Pulmonary artery endothelial cell (primary cell): Measurements from ENCODE around the gene DACT3. TPM values are rescaled to one million over a fixed set of nuclear protein-coding genes. Genes with fewer than 3 reads are reported as not detected.
A peak's percentile ranks its signal among the peaks of the same experiment; 100 is the strongest.

ENCODE experiments used
- DNase-seq: peaks from one replicate; pipeline ENCODE4 v3.0.0-alpha.2; 2011; ENCODE audit warnings: low read depth, low spot score
- total RNA-seq: library from RNA; depleted of rRNA; stranded (reverse); fragments of >200 nt; gene quantifications from 2 replicates; pipeline ENCODE4 v1.2.3, GENCODE V29; 2014

DACT3 gene
- total RNA-seq, 1 donor from 2014 or later: 0.66 TPM

DNA sequence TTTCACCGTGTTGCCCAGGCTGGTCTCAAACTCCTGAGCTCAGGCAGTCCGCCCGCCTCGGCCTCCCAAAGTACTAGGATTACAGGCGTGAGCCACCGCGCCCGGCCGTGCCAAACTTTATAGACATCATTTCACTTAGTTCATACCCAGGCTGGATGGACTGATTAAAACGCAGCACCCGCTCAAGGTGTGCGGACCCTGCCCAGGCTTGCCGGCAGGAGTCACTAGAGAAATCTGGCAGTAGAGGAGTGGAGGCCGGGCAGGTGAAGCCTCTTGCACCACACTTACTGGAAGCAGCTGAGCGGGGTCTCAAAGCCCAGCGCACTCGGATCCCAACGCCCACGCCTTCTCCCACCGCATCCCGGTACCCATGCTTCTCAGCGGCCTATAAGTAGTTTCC, 47.5 kb downstream of the DACT3 start:
- no peak for DNase-seq

DNA sequence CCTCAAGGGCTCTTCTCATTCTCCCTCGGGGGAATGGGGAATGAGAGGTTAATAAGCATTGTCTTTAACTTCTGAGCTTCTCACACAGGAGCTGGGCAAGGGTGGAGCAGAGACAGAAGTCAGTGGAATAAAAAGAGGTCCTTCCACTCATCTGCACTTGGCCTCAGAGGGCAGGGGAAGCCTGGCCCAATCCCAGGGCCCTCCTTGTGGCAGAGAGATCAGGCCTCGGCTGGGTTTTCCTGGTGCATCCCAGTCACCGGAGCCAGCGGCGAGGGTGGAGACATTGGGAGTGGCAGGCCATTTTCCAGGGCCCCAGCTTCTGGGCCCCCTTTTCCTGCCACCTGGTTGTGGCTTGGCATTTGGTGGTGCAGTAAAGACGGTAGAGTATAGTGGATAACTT, 49.2 kb downstream of the DACT3 start:
- no peak for DNase-seq

DNA sequence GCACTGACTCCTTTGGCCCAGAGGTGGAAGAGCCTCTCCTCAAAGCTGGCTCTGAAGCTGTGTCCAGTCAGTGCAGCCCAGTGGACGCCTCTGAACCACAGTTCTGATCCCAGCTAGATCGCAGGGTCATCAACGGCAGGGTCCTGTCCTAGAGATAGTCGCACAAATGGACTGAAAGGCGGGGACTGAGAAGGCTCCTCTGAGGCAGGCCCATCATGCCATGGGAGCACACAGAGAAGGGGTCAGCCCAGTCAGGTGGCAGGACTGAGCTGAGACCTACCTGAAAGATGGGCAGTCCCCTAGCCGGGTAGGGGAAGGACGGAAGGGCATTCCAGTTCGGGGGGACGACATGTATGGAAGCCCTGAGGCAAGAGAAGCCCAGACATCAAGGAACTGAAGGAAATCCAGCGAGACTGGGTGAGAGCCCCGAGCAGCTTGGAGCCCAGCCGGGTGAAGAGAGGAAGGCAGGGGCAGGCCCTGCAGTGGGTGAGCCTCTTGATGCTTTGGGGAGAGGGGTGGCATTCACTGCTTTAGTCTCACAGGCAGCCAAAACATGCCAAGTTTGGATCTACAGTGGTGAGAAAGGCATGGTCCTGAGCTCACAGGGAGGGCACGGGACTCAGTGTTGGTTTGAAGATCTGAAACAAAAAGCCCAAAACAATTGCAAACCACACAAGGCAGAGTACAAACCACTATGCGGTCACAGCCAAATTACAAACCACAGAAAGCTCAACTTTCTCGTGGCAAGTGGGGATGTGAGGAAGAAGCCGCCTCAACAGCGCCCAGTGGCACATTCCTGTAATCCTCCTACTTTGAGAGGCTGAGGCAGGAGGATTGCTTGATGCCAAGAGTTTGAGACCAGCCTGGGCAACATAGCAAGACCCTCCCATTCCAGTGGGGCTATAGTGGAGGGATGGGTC, 49.9 kb downstream of the DACT3 start:
- DNase-seq: no peak

DNA sequence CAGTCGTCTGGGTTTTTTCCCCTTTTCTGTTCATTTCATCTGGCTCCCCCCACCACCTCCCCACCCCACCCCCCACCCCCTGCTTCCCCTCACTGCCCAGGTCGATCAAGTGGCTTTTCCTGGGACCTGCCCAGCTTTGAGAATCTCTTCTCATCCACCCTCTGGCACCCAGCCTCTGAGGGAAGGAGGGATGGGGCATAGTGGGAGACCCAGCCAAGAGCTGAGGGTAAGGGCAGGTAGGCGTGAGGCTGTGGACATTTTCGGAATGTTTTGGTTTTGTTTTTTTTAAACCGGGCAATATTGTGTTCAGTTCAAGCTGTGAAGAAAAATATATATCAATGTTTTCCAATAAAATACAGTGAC, 50.6 kb downstream of the DACT3 start:
- no peak for DNase-seq

DNA sequence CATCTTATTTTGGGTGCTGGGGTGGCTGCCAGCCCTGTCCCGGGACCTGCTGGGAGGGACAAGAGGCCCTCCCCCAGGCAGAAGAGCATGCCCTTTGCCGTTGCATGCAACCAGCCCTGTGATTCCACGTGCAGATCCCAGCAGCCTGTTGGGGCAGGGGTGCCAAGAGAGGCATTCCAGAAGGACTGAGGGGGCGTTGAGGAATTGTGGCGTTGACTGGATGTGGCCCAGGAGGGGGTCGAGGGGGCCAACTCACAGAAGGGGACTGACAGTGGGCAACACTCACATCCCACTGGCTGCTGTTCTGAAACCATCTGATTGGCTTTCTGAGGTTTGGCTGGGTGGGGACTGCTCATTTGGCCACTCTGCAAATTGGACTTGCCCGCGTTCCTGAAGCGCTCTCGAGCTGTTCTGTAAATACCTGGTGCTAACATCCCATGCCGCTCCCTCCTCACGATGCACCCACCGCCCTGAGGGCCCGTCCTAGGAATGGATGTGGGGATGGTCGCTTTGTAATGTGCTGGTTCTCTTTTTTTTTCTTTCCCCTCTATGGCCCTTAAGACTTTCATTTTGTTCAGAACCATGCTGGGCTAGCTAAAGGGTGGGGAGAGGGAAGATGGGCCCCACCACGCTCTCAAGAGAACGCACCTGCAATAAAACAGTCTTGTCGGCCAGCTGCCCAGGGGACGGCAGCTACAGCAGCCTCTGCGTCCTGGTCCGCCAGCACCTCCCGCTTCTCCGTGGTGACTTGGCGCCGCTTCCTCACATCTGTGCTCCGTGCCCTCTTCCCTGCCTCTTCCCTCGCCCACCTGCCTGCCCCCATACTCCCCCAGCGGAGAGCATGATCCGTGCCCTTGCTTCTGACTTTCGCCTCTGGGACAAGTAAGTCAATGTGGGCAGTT, 51.2 kb downstream of the DACT3 start:
- no peak for DNase-seq

DNA sequence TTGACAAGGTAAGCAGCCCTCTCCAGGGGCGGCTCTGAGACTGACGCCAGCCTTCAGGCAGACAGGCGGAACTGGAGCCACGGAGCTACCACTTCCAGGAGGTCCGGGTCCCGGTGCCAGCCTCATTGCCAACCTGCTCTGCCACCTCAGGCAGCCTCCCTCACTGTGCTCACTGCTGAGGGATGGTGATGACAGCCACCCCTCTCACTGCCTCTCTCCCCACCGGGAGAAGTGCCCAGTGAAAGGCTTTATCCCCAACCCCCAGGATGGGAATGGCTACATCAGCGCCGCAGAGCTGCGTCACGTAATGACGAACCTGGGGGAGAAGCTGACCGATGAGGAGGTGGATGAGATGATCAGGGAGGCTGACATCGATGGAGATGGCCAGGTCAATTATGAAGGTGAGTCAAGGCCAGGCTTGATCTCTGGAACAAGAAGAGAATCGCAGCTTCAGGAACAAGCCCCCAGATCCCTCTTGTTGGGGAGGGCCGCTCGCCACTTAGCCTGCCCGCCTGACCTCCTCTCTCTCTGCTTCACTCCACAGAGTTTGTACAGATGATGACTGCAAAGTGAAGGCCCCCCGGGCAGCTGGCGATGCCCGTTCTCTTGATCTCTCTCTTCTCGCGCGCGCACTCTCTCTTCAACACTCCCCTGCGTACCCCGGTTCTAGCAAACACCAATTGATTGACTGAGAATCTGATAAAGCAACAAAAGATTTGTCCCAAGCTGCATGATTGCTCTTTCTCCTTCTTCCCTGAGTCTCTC, 52.2 kb downstream of the DACT3 start:
- DNase-seq: no peak

DNA sequence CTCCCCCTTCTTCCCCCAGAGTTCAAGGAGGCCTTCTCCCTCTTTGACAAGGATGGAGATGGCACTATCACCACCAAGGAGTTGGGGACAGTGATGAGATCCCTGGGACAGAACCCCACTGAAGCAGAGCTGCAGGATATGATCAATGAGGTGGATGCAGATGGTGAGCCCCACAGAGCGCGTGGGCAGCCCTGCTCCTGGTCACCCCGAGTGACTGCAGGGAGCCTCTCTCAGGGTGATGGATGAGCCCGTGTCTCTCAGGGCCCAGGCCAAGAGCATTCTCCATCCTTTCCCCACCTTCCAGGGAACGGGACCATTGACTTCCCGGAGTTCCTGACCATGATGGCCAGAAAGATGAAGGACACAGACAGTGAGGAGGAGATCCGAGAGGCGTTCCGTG, 52.8 kb downstream of the DACT3 start:
- DNase-seq: no peak

DNA sequence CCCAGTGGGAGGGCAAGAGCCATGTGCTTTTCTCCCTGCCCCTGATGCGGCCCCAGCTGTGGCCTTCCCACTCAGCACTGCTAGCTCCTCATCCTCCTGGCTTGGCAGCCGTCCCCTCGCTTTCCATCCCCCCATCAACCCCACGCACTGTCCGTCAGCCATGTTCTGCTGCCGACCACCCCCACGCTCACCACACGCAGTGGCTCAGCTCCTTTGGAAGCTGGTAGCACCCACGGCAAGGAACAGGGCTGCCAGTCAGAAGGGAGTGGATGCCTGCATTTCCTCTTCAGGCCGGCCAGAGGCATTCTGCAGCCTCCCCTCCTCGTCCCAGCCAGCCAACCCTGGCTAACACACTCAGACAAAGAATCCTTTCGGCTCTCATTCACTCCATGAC, 53.5 kb downstream of the DACT3 start:
- no peak for DNase-seq

DNA sequence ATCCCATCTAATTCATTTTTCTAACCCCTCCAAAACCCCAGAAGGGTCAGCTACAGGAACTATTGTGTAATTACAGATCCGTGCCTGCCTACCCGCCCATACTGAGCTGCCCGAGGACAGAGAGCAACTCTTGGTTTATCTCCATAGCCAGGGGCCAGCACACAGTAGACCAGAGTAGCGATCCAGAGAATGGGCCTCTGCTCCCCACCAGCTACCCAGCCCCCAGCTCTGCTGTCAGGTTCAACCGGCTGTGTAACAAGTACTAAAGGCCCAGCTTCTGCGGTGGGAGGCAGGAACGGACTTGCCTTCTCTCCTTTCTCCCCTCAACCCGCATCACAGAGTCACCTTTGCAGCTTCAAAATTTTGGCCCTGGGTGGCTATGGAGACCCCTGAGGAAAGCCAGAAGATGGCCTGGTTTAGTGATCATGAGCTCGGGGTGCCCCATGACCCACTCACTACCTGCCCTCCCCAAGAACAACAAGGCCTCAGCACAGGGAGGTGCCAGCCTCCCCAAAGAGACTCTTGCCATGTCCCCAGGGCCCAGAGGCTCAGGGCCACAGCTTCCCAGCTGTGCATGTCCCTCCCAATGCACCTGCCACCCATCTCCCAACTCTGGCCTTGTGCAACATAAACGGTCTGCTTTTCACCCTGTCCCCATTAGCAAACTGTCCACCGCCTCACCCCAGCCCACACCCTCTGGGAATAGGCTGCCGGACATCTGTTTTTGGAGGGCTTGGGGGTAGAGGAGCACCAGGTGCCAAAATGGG, 54.1 kb downstream of the DACT3 start:
- no peak for DNase-seq

DNA sequence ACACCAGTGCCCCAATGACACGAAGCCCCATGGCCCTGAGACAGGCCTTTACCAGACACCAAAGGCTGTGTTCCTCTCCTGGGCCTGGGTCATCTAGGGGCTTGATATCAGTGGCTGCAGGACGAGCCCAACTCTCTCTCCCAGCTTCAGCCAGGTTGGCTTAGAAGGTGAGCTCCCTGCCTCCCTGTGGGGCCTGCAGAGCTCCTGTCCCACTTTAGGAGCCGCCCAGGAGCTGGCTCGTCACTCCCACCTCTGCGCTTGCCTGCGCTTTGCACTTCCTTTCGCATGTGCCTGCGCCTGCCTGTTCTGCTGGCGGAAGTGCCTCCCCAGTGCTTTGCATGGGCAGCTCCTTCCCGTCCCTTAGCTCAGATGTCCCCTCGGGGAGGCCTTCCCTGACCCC, 55.0 kb downstream of the DACT3 start:
- no peak for DNase-seq

DNA sequence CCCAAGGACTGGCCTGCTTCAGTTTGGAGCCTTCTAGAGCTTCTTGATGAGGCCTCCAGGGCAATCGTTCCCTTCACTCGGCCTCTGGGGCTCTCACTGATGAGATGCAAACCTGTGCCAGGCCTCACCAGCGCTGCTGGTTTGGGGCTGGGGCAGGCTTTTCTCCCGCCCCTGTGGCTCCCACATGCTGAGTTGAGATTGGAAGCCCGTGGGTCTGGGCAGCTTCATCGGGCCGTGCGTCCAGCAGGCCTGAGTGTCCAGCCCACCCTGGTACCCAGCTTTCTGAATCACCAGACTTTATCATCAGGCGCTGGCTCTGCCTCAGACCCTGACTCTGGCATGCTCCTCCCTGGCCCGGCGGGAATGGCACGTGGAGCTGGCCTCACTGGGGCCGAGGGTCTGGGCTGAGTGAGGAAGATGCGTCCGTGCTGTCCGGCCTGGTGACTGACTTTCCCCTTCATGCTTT, 55.6 kb downstream of the DACT3 start:
- no peak for DNase-seq

DNA sequence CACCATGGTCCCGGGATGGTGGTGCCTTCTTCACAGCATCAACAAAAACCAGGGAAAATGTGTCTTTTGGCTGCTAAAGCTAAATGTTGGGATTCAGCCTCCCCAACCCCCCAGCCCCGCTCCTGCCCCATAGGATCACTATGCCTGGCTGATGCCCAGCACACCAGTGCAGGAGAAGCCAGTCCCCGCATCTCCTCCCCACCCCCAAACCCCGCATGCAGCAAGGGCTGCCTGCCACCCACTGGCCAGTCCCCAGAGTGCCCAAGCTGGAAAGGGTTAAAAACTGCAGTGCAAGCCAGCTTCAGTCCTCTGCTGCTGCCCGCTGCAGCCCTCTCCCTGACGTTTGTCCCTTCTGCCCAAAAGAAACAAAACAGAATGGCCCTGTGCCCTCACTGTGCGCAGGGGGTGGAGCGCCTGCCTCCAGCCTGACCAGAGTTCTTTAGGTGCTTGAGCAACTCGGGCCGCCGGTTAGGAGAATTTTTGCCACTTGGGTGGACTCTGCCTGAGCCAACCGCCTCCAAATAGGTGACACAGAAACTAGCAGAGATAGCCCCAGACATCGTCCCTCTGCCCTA, 56.1 kb downstream of the DACT3 start:
- no peak for DNase-seq

DNA sequence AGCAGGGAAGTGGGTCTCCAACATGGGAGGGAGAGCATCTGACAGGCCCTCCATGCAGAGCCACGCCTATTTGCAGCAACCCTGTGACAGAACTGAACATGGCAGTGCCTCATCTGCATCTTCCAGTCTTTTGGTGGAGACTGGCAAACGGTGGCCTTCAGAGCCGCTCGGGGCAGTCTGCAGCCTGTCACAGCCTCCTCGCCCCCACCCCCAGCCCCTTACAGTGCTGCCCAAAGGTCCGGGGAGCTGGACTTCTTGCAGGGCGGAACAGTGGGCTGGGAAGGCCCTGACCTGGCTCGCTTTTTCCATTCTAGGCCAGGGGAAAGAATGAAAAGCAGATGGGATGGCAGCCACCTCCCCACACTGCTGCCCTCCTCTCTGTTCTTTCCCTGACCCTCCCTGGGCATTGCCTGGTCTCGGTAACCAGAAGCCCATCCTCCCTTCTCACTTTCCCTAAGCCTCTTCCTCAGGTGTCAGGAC, 57.2 kb downstream of the DACT3 start:
- no peak for DNase-seq

DNA sequence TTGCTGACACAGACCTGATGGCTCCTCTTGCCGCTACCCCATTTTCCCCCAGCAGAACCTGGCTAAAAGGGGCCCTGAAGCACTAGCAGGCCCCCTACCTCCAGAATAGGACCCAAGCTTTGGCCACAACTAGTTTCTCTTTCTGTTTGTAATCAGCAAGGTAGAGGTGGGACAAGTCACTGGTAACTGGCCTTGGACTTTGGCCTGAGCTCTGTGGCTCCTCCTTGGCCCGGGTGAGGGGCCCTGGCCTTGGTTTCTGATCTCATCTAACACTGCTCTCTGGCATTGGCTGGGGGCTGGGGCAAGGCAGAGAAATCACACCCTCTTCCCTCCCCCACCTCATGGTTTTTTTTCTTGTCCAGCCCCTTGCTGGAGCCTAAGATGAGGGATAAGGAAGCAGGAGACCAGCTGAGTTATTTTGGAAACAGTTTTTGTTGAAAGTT, 57.8 kb downstream of the DACT3 start:
- DNase-seq: no peak

DNA sequence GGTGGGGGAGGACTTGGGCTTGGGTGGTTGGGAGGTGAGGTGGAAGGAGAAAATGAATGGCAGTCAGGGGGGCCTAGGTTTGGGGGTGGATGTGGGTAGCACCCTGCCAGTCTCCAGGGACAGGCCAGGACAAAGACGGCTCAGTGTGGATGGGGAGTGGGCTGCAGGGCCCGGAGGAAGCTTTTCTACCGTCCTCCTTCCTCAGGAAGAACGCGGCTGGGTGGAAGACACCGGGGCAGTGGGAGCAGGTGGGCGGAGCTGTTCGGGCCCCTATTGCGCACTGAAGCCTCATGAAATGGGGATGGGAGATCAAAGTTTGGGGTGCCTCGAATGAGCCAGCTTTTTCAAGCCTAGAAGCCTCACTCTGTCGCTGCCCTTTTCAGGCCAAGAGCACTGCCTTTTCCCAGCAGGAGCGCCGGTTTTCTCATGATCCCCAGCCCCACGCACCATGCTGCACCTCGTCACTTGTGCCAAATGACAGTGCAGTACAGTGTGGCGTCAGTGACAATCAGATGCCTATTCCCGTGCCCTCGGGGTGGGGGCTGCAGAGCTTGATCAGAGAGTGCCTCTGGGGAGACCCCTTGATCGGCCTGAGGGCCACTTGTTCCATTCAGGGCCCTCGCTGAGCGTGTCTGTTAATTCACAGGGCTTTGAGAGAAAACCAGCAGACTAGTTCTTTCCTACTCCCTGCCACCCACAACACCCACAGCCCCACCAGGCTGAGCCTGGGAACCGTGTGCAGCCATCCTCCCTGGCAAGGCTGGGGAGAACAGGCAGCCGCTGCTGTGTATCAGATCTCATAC, 58.4 kb downstream of the DACT3 start:
- DNase-seq: no peak

DNA sequence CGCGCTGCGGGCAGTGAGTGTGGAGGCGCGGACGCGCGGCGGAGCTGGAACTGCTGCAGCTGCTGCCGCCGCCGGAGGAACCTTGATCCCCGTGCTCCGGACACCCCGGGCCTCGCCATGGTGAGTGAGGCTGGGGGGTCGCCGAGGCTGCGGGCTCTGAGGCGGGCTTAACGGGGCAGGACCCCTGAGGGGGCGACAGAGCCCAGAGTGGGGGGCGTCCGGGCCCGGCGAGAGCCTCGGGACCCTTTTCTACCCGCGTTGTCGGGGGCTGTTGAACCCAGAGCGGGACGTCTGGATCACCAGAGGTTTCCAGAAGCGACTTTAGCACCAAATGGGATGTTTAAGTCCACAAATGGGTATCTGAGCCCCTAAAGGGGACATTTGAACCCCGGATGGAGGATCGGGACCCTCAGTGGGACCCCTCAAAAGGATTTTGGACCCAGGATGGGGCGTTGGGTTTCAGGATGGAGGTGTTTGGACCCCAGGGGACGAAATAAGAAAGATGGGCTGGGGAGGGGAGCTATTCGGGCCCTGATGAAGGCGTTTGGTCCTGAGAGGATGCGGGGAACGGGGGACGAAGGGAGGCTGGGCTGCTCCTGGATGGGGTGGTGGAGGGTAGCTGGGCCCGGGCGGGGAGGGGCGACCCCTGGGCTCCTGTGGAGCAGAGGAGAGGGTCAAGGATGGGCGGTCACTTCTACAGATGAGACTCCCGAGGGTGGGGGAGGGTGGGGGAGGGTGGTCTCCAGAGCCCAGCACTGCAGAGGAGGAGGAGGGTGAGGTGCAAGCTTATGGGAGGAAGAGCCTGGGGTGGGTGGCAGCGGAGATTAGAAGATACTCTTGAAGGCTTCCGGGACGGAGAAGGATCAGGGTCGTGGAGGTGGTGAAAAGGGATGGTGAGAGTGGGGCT, 59.4 kb downstream of the DACT3 start, which contains the start of gene CALM3:
CALM3 (plus strand) TSS at position 13 of the 907 bp plus-strand sequence; CDS start at position 118, 105 bp downstream.
- DNase-seq: no peak

DNA sequence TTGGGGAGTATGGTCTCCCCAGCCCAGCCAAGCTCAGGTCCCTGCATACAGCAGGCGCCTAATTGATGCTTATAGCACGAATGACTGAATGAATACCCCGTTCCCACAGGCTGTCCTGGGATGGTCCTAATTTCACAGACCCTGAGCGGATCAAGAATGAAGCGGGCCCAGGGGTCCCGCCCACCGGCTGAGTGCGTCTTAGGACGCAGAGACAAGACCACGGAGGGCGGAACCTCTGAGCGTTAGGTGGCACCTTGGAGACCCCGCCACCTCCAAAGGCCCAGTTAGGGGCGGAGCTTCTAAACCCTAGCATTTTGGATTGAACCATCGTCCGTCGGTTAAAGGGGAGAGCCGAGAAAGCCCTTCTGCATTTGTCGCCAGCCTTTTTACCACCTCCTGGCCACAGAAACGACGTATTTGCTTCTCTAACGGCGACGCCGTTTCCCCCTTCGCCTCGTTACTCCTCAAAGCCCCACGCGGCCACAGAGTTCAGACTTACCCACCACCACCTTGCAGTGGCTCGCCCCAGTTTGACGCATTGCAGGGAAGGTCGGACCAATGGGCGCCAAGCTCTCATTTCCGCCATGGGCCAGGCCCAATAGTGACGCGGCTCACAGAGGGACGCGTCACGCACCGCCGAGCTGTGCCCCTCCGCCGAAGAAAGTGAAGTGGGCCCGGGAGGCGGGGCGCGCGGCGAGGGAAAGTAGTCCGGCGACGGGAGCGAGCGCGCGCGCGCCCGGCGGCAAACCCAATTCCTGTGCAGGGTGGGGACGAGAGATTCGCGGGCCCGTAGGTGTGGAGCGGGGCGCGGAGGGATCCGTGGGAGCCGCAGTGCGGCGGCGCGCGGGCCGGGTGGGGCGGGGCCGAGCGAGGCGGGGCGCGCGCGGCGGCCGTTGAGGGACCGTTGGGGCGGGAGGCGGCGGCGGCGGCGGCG, 60.3 kb downstream of the DACT3 start:
- peak; percentile 93 for DNase-seq
